Transverse colon (tissue), 4 donors: ENCODE measurements around the gene MARCHF3. TPM values are rescaled to one million over a fixed set of nuclear protein-coding genes. Genes with fewer than 3 reads are reported as not detected.

Experiments used
- DNase-seq: peaks from one replicate; pipeline ENCODE4 v3.0.0-alpha.2; 2019
- H3K27ac ChIP-seq, 4 donors: fragments of 200-600 bp; sonication (generic); 2 replicates each; pipeline ENCODE4 v1.5.1; 2016 to 2018; ENCODE audit warnings: inconsistent platforms in 4 of 4
- H3K27me3 ChIP-seq: fragments of 200-600 bp; sonication (generic); 2 replicates; pipeline ENCODE4 v1.5.1; 2017; ENCODE audit warnings: inconsistent platforms
- H3K36me3 ChIP-seq, 4 donors: fragments of 200-600 bp; sonication (generic); 2 replicates each; pipeline ENCODE4 v1.5.1; 2017 to 2019; ENCODE audit warnings: inconsistent platforms in 4 of 4
- H3K4me1 ChIP-seq, 4 donors: fragments of 200-600 bp; sonication (generic); 2 replicates each; pipeline ENCODE4 v1.5.1; 2017 to 2020; ENCODE audit warnings: inconsistent platforms in 4 of 4
- H3K4me3 ChIP-seq, 4 donors: fragments of 200-600 bp; sonication (generic); 1 replicate in 1 of 4; 2 replicates in 3 of 4; pipeline versions ENCODE4 v1.5.1 to v1.6.1; 2017 to 2019; ENCODE audit warnings: inconsistent platforms in 4 of 4
- H3K9me3 ChIP-seq, 2 donors: fragments of 200-600 bp; sonication (generic); 2 replicates each; pipeline ENCODE4 v1.5.1; 2017 to 2019; ENCODE audit warnings: inconsistent platforms in 2 of 2
- CTCF ChIP-seq, 5 experiments: fragments of 200-600 bp in 3 of 5; fragments of 450-650 bp in 2 of 5; sonication (generic) in 3 of 5; IDR thresholded peaks; 1 replicate in 2 of 5; 2 replicates in 3 of 5; pipeline ENCODE4 v1.5.1; 2016 to 2017; ENCODE audit warnings: antibody characterized with exemption in 5 of 5, inconsistent platforms in 3 of 5, mild to moderate bottlenecking in 2 of 5, moderate library complexity in 1 of 5
- EP300 ChIP-seq: sonication (generic); formaldehyde crosslinking; IDR thresholded peaks from one replicate; pipeline ENCODE4 v1.6.1; 2017; ENCODE audit warnings: antibody characterized with exemption, low read depth
- POLR2A ChIP-seq: fragments of 450-650 bp; IDR thresholded peaks from one replicate; pipeline ENCODE4 v1.6.1; 2016; ENCODE audit warnings: antibody characterized with exemption, mild to moderate bottlenecking, moderate library complexity
- POLR2AphosphoS5 ChIP-seq, 3 donors: sonication (generic); formaldehyde crosslinking; IDR thresholded peaks; one replicate each; pipeline ENCODE4 v1.6.1; 2016; ENCODE audit warnings: antibody characterized with exemption in 3 of 3
- WGBS, 2 donors: methylation state at CpG; one replicate each; pipeline ENCODE4 v1.1.5; 2018; ENCODE audit warnings: low coverage in 1 of 2; 5-methylcytosine and 5-hydroxymethylcytosine counted together
- in situ Hi-C, 4 donors: fragments of 200-750 bp; cut with MboI; loops; one replicate each; pipeline versions ENCODE4 v1.15.0 to v1.15.1; 2017; ENCODE audit warnings: low sequenced_read_pairs in 3 of 4, low pct_ligation_motif_present in 1 of 4, low pct_unique_long_range_greater_than_20kb in 1 of 4
- intact Hi-C: fragments of 100-400 bp; cut with DNase I; formaldehyde crosslinking; loops from one replicate; pipeline ENCODE4 v1.15.1; 2023; ENCODE audit warnings: low total_unique reads
- total RNA-seq, 4 donors: library from RNA; depleted of rRNA; stranded (reverse); fragments of >200 nt; gene quantifications; one replicate each; pipeline ENCODE4 v1.1.0, GENCODE V29; 2016

MARCHF3 gene
- total RNA-seq, 4 donors from 2014 or later, result 20.3 to 29.6 (median 23.0) TPM

GRCh38 chr5:126888175-126888574 is 142.2 kb downstream of the MARCHF3 start:
- in situ Hi-C loops (no loop called here), intact Hi-C loops (no loop called here)
- TF ChIP-seq CTCF (IDR thresholded peaks at IDR 0.05) (no peak), EP300 (no peak), POLR2A (no peak), POLR2AphosphoS5 (IDR thresholded peaks at IDR 0.05) (no peak)
- 89% methylated on average over 1 of the region's 1 CpG; no CpG with 5 or more reads in 1 of the 2 donors for WGBS, 2 donors
- Histone ChIP-seq H3K27ac (no peak overlapping the region), H3K9me3 (no peaks in the 10 kb centered on the region), H3K36me3 (no peaks in the 10 kb centered on the region), H3K27me3 (no peaks in the 10 kb centered on the region), H3K4me3 (no peak overlapping the region), H3K4me1 (no peaks in the 10 kb centered on the region)
- no peak for DNase-seq

DNA sequence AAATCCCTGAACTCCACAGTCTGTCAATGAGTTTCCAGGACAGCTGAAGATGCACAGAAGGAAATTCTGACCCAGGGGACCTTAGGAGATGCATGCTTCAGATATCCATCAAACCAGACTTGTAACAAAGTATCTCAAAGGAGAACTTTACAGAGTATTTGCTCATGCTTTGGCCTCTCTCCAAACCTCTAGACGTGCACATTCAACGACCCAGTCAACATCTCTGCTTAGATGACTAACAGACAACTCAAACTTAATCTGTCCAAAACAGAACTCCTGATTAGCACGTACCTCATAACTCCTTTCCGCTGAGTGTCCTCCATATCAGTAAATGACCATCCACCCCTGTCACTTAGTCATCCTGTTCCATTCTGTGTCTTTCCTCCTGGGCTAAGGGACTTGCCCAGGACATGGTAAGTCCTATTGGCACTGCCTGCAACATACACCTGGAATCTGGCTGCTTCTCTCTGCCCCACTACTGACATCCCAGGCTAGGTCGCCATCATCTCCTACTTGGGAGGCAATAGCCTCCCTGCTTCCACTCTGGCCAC is 146.0 kb downstream of the MARCHF3 start:
- no peaks in the 10 kb centered on the region for H3K4me1 ChIP-seq
- DNase-seq, result no peak
- H3K9me3 ChIP-seq, result no peaks in the 10 kb centered on the region
- no peak for TF ChIP-seq POLR2A
- TF ChIP-seq POLR2AphosphoS5 (IDR thresholded peaks at IDR 0.05), result no peak
- TF ChIP-seq EP300, result no peak
- TF ChIP-seq CTCF (IDR thresholded peaks at IDR 0.05), result no peak
- H3K27ac ChIP-seq, result no peak overlapping the region
- 51 to 54% methylated on average over 3 to 5 of the region's 5 CpGs for WGBS, 2 donors
- H3K27me3 ChIP-seq, result no peaks in the 10 kb centered on the region
- in situ Hi-C loops, result no loop called here
- no peak overlapping the region for H3K4me3 ChIP-seq
- no peaks in the 10 kb centered on the region for H3K36me3 ChIP-seq
- intact Hi-C loops, result no loop called here

GRCh38 chr5:126883564-126884245 is 146.7 kb downstream of the MARCHF3 start:
- 80 to 82% methylated on average over 2 of the region's 2 CpGs for WGBS, 2 donors
- Histone ChIP-seq H3K36me3 (no peaks in the 10 kb centered on the region), H3K27me3 (no peaks in the 10 kb centered on the region), H3K4me1 (no peaks in the 10 kb centered on the region), H3K27ac (no peak overlapping the region), H3K4me3 (no peak overlapping the region), H3K9me3 (no peaks in the 10 kb centered on the region)
- DNase-seq, result no peak
- intact Hi-C loops, result no loop called here
- in situ Hi-C loops, result no loop called here
- no peak for TF ChIP-seq EP300
- no peak for TF ChIP-seq POLR2AphosphoS5 (IDR thresholded peaks at IDR 0.05)
- TF ChIP-seq CTCF (IDR thresholded peaks at IDR 0.05), result no peak
- TF ChIP-seq POLR2A, result no peak

DNA sequence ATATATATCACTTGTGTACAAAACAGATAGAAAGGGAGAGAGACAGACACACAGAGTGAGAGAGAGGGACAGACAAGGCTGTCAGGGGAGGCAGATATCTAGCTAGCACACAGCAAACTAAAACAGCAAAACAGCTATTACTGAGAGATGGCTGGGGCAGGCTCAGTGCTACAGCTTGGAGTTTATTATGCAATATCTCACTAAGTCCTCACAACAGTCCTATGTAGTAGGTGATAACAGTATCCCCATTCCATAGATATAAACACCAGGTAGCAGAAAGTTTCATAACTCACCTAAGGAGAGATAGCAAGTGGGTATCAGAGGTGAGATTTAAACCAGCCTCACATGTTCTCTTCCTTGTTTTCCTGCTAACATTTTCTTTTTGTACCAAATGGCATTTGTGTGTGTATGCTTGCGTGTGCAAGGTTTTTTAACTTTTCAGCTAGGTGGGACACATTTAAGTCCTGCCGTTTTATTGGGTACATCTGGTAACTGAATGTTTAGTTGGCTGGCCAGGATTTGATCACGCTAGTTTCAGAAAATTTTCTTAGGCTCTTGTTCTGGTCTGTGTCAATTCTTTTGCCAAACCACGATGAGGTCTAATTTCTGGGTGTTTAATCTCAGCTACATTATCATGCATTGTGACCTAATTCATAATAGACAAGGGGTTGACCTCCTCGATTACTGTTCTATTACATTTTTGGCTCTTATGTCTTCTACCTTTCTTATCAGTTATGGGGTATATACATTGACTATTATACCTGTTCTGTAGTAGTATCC is 148.3 kb downstream of the MARCHF3 start:
- TF ChIP-seq CTCF (IDR thresholded peaks at IDR 0.05), result no peak
- no peak for TF ChIP-seq POLR2A
- no peak for TF ChIP-seq POLR2AphosphoS5 (IDR thresholded peaks at IDR 0.05)
- TF ChIP-seq EP300, result no peak
- no peaks in the 10 kb centered on the region for H3K9me3 ChIP-seq
- 82 to 87% methylated on average over 5 of the region's 5 CpGs for WGBS, 2 donors

More for the DNA sequence above, 148.3 kb downstream of the MARCHF3 start:
- H3K4me1 ChIP-seq, result peaks cover 0 to 6% (median 1%) of the 10 kb centered on the region in 4 donors
- intact Hi-C loops (no loop called here), in situ Hi-C loops (no loop called here)
- no peaks in the 10 kb centered on the region for H3K27me3 ChIP-seq
- H3K36me3 ChIP-seq, result no peaks in the 10 kb centered on the region
- H3K4me3 ChIP-seq, result no peak overlapping the region
- no peak overlapping the region for H3K27ac ChIP-seq
- DNase-seq, result no peak
